K562 (cell line): Measurements from ENCODE around the gene ACAP3. TPM values are rescaled to one million over a fixed set of nuclear protein-coding genes. Genes with fewer than 3 reads are reported as not detected.

ENCODE experiments used
- C11orf30 ChIP-seq: fragments of 450-650 bp; IDR thresholded peaks from 2 replicates; pipeline ENCODE4 v1.6.1; 2016; ENCODE audit warnings: low read depth, mild to moderate bottlenecking
- CREB3L1 ChIP-seq: fragments of 450-650 bp; IDR thresholded peaks from 2 replicates; pipeline ENCODE4 v1.6.1; 2014; ENCODE audit warnings: low read depth, mild to moderate bottlenecking, moderate library complexity, borderline replicate concordance
- DMBX1 ChIP-seq: fragments of 250-450 bp; sonication (Bioruptor Pico); IDR thresholded peaks from 2 replicates; pipeline ENCODE4 v1.8.0; 2022; ENCODE audit warnings: inconsistent platforms, mild to moderate bottlenecking, moderate library complexity, borderline replicate concordance
- MAZ ChIP-seq, 2 experiments: fragments of 450-650 bp in 1 of 2; sonication (generic) in 1 of 2; formaldehyde crosslinking; IDR thresholded peaks in 1 of 2; conservative IDR thresholded peaks in 1 of 2; 2 replicates each; pipeline versions ENCODE4 v1.4.0 to v1.5.0; 2020; ENCODE audit warnings: mild to moderate bottlenecking in 1 of 2, missing genetic modification reagents in 1 of 2
- MYC ChIP-seq, 2 experiments: fragments of 250-450 bp in 1 of 2; sonication (Bioruptor Pico) in 1 of 2; IDR thresholded peaks; 2 replicates each; pipeline versions ENCODE4 v1.5.1 to v1.6.1; 2012 to 2021; ENCODE audit warnings: low read depth in 2 of 2, borderline replicate concordance in 1 of 2, improper control_type of control experiment in 1 of 2, low read length in 1 of 2, mild to moderate bottlenecking in 1 of 2, moderate library complexity in 1 of 2
- POLR3G ChIP-seq: IDR thresholded peaks from 2 replicates; pipeline ENCODE4 v1.6.1; 2011; ENCODE audit not compliant: insufficient read length, insufficient replicate concordance; ENCODE audit errors: extremely low read depth
- SMC3 ChIP-seq: conservative IDR thresholded peaks from 2 replicates; pipeline ENCODE4 v1.6.1; 2011; ENCODE audit warnings: low read depth, low read length, improper control_type of control experiment; ENCODE audit not compliant: insufficient read depth
- SP1 ChIP-seq: sonication (generic); formaldehyde crosslinking; IDR thresholded peaks from 2 replicates; pipeline ENCODE4 v1.8.1; 2022; ENCODE audit warnings: mild to moderate bottlenecking, missing genetic modification reagents
- TAF1 ChIP-seq: IDR thresholded peaks from 2 replicates; pipeline ENCODE4 v1.6.1; 2011; ENCODE audit warnings: mild to moderate bottlenecking, low read length, moderate library complexity; ENCODE audit not compliant: insufficient read depth, control insufficient read depth, severe bottlenecking; ENCODE audit errors: extremely low read depth
- ZNF561 ChIP-seq: fragments of 450-650 bp; formaldehyde crosslinking; conservative IDR thresholded peaks from 2 replicates; pipeline ENCODE4 v1.4.0; 2020; ENCODE audit warnings: mild to moderate bottlenecking, moderate library complexity
- ZNF764 ChIP-seq: fragments of 250-450 bp; sonication (Bioruptor Pico); IDR thresholded peaks from 2 replicates; pipeline ENCODE4 v1.4.0; 2020; ENCODE audit warnings: low read depth, mild to moderate bottlenecking, moderate library complexity
- polyA plus RNA-seq, 8 experiments: library from polyadenylated mRNA; depleted of rRNA in 4 of 8; stranded (reverse) in 5 of 8; unstranded in 3 of 8; fragments of >200 nt; fragmentation: Nextera tagmentation in 2 of 8; fragmentation: Illumina TruSeq in 1 of 8; extraction: Ambion mirVana in 2 of 8; extraction: Trizol in 1 of 8; gene quantifications; 2 replicates each; pipeline versions ENCODE4 v1.2.1 to v1.2.3, GENCODE V29; 2011 to 2014; ENCODE audit warnings: inconsistent platforms in 1 of 8, missing spikeins in 1 of 8
- total RNA-seq, 7 experiments: library from RNA; depleted of rRNA in 6 of 7; stranded (reverse); fragments of >200 nt in 6 of 7; fragmentation: Illumina TruSeq in 2 of 7; extraction: Trizol in 2 of 7; gene quantifications; 2 replicates each; pipeline versions ENCODE4 v1.2.1 to v1.2.3, GENCODE V29; 2011 to 2021; ENCODE audit warnings: low replicate concordance in 1 of 7
- TF ChIP-seq, protein P1 (sequence below), 2 experiments: fragments of 450-650 bp in 1 of 2; sonication (generic) in 1 of 2; formaldehyde crosslinking in 1 of 2; IDR thresholded peaks; 2 replicates each; pipeline versions ENCODE4 v1.7.1 to v1.9.0; 2016 to 2022; ENCODE audit warnings: inconsistent platforms in 1 of 2, mild to moderate bottlenecking in 1 of 2, missing genetic modification reagents in 1 of 2
- TF ChIP-seq, protein P2 (sequence below): sonication (generic); formaldehyde crosslinking; IDR thresholded peaks from 2 replicates; pipeline ENCODE4 v1.8.0; 2022; ENCODE audit warnings: mild to moderate bottlenecking, low read depth, missing genetic modification reagents

The ACAP3 gene
- total and polyA plus RNA-seq, 9 of the 15 experiments (the other 6 are each of a cell fraction or from before 2014, with no cell fraction given) = 0.01 to 49.0 (median 12.0) TPM

DNA sequence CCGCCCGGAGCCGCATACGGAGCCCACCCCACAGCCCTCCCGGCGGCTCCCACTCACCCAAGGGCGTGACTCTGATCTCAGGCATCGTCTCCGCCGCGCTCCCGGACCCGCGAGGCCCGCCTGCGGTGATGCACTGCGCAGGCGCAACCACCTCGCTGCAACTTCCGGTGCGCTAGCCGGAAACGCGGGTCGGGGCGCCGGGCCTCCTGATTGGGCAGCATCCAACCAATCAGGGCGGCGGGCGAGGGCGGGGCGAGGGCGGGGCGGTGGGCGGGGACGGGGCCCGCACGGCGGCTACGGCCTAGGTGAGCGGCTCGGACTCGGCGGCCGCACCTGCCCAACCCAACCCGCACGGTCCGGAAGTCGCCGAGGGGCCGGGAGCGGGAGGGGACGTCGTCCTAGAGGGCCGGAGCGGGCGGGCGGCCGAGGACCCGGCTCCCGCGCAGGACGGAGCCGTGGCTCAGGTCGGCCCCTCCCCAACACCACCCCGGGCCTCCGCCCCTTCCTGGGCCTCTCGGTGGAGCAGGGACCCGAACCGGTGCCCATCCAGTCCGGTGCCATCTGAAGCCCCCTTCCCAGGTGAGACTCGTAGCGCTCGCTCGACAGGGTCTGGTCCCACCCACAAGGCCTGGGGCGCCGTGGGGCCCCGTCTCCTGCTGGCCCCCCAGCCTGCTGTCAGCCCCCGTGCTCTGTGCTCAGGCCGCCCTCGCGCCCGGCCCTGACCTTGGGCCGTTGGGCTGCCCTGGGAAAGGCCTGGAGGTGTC is 17.0 kb upstream of the ACAP3 start, which contains the start of the genes CPTP and INTS11 (continued):
- TF ChIP-seq, protein P1, sequence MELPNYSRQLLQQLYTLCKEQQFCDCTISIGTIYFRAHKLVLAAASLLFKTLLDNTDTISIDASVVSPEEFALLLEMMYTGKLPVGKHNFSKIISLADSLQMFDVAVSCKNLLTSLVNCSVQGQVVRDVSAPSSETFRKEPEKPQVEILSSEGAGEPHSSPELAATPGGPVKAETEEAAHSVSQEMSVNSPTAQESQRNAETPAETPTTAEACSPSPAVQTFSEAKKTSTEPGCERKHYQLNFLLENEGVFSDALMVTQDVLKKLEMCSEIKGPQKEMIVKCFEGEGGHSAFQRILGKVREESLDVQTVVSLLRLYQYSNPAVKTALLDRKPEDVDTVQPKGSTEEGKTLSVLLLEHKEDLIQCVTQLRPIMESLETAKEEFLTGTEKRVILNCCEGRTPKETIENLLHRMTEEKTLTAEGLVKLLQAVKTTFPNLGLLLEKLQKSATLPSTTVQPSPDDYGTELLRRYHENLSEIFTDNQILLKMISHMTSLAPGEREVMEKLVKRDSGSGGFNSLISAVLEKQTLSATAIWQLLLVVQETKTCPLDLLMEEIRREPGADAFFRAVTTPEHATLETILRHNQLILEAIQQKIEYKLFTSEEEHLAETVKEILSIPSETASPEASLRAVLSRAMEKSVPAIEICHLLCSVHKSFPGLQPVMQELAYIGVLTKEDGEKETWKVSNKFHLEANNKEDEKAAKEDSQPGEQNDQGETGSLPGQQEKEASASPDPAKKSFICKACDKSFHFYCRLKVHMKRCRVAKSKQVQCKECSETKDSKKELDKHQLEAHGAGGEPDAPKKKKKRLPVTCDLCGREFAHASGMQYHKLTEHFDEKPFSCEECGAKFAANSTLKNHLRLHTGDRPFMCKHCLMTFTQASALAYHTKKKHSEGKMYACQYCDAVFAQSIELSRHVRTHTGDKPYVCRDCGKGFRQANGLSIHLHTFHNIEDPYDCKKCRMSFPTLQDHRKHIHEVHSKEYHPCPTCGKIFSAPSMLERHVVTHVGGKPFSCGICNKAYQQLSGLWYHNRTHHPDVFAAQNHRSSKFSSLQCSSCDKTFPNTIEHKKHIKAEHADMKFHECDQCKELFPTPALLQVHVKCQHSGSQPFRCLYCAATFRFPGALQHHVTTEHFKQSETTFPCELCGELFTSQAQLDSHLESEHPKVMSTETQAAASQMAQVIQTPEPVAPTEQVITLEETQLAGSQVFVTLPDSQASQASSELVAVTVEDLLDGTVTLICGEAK (IDR thresholded peaks at IDR 0.05) = peak; percentile 93
- TF ChIP-seq, protein P1 (CRISPR knock-in tag; IDR thresholded peaks at IDR 0.05) = no peak
- TF ChIP-seq MYC (IDR thresholded peaks at IDR 0.05; ENCODE audit: low read depth, low read length) (peak; percentile 75), MYC (CRISPR knock-in tag; IDR thresholded peaks at IDR 0.05; ENCODE audit: borderline replicate concordance, low read depth) (0 out of 2 replicates have a peak, but pooled peaks have one; percentile 40), SMC3 (no peak), C11orf30 (peak; percentile 81), DMBX1 (CRISPR knock-in tag) (0 out of 2 replicates have a peak, but pooled peaks have one; percentile 19), MAZ (CRISPR knock-in tag; conservative IDR thresholded peaks at IDR 0.05 in 1 of 2, IDR thresholded peaks at IDR 0.05 in 1 of 2) (peak; percentile 7 to 70; a peak in 2 of 4 replicates), POLR3G (no peak), CREB3L1 (no peak), TAF1 (peak; percentile 71), SP1 (CRISPR knock-in tag) (peak; percentile 90), ZNF561 (no peak), ZNF764 (CRISPR knock-in tag) (0 out of 2 replicates have a peak, but pooled peaks have one; percentile 55)
- TF ChIP-seq, protein P2, sequence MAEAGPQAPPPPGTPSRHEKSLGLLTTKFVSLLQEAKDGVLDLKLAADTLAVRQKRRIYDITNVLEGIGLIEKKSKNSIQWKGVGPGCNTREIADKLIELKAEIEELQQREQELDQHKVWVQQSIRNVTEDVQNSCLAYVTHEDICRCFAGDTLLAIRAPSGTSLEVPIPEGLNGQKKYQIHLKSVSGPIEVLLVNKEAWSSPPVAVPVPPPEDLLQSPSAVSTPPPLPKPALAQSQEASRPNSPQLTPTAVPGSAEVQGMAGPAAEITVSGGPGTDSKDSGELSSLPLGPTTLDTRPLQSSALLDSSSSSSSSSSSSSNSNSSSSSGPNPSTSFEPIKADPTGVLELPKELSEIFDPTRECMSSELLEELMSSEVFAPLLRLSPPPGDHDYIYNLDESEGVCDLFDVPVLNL (CRISPR knock-in tag) = peak; percentile 9; the same call in 1 of the 2 replicates
